ENCODE results near the gene CARM1. TPM values are rescaled to one million over a fixed set of nuclear protein-coding genes. Genes with fewer than 3 reads are reported as not detected.

Gene CARM1
- total RNA-seq, 1 experiment from 2014 or later = 56.2 TPM

DNA sequence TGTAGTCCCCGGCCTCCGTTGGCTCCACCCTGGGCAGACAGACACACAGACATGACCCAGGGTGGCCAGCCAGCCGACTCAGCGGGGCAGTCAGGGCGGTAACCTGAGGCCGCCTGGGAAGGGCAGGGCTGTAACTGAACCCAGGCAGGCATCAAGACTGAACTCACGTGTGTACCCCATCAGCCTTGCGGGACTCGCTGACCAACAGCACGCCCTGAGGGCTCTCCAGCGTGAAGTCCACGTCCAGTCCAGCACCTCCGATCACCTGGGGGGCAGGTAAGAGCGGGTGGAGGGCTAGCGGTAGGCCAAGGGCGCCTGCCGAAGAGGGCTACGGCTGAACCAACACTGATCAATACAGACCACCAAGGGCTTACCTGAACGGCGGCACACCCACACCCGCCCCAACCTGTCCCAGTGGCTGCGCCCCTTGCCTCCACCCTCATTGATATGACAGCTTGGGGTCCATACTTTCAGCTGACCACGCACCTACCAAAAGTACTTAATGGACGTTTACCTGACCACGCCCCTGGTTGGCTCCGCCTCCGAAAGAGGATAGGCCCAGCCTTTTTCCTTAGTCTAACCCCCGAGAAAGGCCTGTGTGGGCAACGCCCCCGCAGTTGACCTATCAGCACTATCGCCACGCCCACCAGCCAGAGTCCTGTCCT is 36.1 kb upstream of the CARM1 start:
- H3K79me2 ChIP-seq (ENCODE audit: low read length) = no peaks in the 10 kb centered on the region
- ChIA-PET CTCF (interaction anchor here (1.0 to 1.6 kb wide), 4 partner anchors 23 to 136 kb away, joined by 4 to 21 read pairs (median 10); partner anchors contain the start of gene DNM2), POLR2A (ENCODE audit: unreplicated experiment) (interaction anchor here (1.1 kb wide), 1 partner anchor 116 kb away, joined by 4 read pairs; no protein-coding TSS in a partner anchor)
- H3K4me3 ChIP-seq (ENCODE audit: low read length) = peak overlapping the region; percentile 69
- TF ChIP-seq EZH2phosphoT487 (IDR thresholded peaks at IDR 0.05; ENCODE audit: borderline replicate concordance, low read length) (no peak), EZH2 (IDR thresholded peaks at IDR 0.05; ENCODE audit: low read length, unreplicated experiment) (no peak)
- TF ChIP-seq, protein P1, sequence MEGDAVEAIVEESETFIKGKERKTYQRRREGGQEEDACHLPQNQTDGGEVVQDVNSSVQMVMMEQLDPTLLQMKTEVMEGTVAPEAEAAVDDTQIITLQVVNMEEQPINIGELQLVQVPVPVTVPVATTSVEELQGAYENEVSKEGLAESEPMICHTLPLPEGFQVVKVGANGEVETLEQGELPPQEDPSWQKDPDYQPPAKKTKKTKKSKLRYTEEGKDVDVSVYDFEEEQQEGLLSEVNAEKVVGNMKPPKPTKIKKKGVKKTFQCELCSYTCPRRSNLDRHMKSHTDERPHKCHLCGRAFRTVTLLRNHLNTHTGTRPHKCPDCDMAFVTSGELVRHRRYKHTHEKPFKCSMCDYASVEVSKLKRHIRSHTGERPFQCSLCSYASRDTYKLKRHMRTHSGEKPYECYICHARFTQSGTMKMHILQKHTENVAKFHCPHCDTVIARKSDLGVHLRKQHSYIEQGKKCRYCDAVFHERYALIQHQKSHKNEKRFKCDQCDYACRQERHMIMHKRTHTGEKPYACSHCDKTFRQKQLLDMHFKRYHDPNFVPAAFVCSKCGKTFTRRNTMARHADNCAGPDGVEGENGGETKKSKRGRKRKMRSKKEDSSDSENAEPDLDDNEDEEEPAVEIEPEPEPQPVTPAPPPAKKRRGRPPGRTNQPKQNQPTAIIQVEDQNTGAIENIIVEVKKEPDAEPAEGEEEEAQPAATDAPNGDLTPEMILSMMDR (conservative IDR thresholded peaks at IDR 0.05; ENCODE audit: low read depth, low read length) = no peak
- H3K9me3 ChIP-seq (ENCODE audit: low read length) = no peaks in the 10 kb centered on the region
- ATAC-seq = peak; percentile 5
- H3K4me2 ChIP-seq (ENCODE audit: low read length) = peak overlapping the region; percentile 81
- H3K36me3 ChIP-seq (ENCODE audit: low read depth, low read length) = peaks cover 21% of the 10 kb centered on the region; the same call in 1 of the 2 replicates
- H3K4me1 ChIP-seq (ENCODE audit: insufficient read depth, low read length) = peaks cover 16% of the 10 kb centered on the region
- H3K27ac ChIP-seq (ENCODE audit: low read length) = peak overlapping the region; percentile 5
- peak overlapping the region; percentile 46 for H3K9ac ChIP-seq (ENCODE audit: low read length)
- TSS peak; percentile 62 for BruUV-seq (replicated peaks)
- 0 out of 2 replicates have a peak overlapping the region, but pooled peaks have one; percentile 13 for H2AFZ ChIP-seq (ENCODE audit: low read length)
- no peaks in the 10 kb centered on the region for H3K27me3 ChIP-seq (ENCODE audit: low read length)
- intact Hi-C loops (cut with micrococcal nuclease) = loop anchor here (1.0 kb wide), 1 partner anchor 118 kb away; no protein-coding TSS in a partner anchor
- no peaks in the 10 kb centered on the region for H3K9me2 ChIP-seq (replicated peaks; ENCODE audit: low read length)
- no peaks in the 10 kb centered on the region for H4K20me1 ChIP-seq (ENCODE audit: low read length)
- DNase-seq = peak; percentile 29
- H3F3A ChIP-seq (ENCODE audit: low read length, unreplicated experiment) = peaks cover 4% of the 10 kb centered on the region

DNA sequence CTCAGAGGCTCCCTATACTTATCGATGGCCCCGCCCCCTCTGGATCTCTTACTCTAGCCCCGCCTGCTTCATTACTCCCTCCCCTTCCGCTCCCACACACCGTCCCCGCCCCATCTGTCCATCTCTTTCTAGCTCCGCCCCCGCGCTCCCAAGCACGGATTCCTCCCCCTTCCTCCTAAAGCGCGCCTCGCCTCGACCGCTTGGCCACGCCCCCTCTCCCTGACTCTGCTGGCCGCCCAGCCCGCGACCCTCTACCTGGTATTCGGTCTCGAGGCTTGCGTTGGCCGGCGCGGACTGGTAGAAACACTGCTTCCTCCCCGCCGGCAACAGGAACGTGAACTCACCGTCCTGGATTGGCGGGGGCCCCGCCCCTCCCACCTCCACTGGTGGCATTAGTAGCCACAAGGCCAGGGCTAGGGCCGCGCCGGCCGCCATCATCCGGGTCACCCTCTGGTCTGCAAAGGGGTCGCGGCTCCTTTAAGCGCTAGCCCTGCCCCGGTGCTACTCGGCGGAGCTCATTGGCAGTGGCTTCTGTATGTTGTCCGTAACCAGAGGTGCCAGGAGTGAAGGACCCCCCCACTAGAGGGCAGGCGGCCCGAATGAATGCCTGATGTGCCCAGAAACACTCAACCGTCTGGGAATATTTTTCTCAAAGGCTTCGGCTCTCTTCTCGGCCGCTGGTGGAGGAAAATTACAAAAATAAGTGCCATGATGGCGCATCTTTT is 35.4 kb upstream of the CARM1 start, which contains the start of gene TMED1:
TSS of gene TMED1 (minus strand) at position 459 of the 725 bp plus-strand sequence. CDS start at position 438, 21 bp downstream.
- H4K20me1 ChIP-seq (ENCODE audit: low read length) = no peaks in the 10 kb centered on the region
- peak within 1 kb of the TSS; percentile 69 for H3K4me3 ChIP-seq (ENCODE audit: low read length)
- no peaks in the 10 kb centered on the region for H3K79me2 ChIP-seq (ENCODE audit: low read length)
- H3K36me3 ChIP-seq (ENCODE audit: low read depth, low read length) = peaks cover 14% of the 10 kb centered on the region; the same call in 1 of the 2 replicates
- peak within 1 kb of the TSS; percentile 89 for H3K9ac ChIP-seq (ENCODE audit: low read length)
- ATAC-seq = peak; percentile 88
- peak within 1 kb of the TSS; percentile 84 for H3K4me2 ChIP-seq (ENCODE audit: low read length)
- peaks cover 16% of the 10 kb centered on the region for H3K4me1 ChIP-seq (ENCODE audit: insufficient read depth, low read length)
- BruUV-seq (replicated peaks) = no TSS peak
- peak; percentile 100 for DNase-seq
- intact Hi-C loops (cut with micrococcal nuclease) = loop anchor here (1.0 to 2.0 kb wide), 4 partner anchors 28 to 183 kb away; partner anchors contain the start of gene CARM1
- H3K27me3 ChIP-seq (ENCODE audit: low read length) = no peaks in the 10 kb centered on the region
- ChIA-PET POLR2A (ENCODE audit: unreplicated experiment) (interaction anchor here (0.5 to 1.2 kb wide), 5 partner anchors 38 to 326 kb away, joined by 3 to 4 read pairs (median 4); no protein-coding TSS in a partner anchor), CTCF (interaction anchor here (0.6 to 1.6 kb wide), 8 partner anchors 19 to 136 kb away, joined by 3 to 25 read pairs (median 10); partner anchors contain the start of genes CARM1 and DNM2)
- peaks cover 4% of the 10 kb centered on the region for H3F3A ChIP-seq (ENCODE audit: low read length, unreplicated experiment)
- TF ChIP-seq EZH2 (IDR thresholded peaks at IDR 0.05; ENCODE audit: low read length, unreplicated experiment) = no peak
- TF ChIP-seq, protein P1 (conservative IDR thresholded peaks at IDR 0.05; ENCODE audit: low read depth, low read length) = peak; percentile 33; the same call in 1 of the 2 replicates
- TF ChIP-seq EZH2phosphoT487 (IDR thresholded peaks at IDR 0.05; ENCODE audit: borderline replicate concordance, low read length) = no peak
- peak within 1 kb of the TSS; percentile 92 for H2AFZ ChIP-seq (ENCODE audit: low read length)
- H3K9me3 ChIP-seq (ENCODE audit: low read length) = no peaks in the 10 kb centered on the region
- H3K27ac ChIP-seq (ENCODE audit: low read length) = peak within 1 kb of the TSS; percentile 81
- H3K9me2 ChIP-seq (replicated peaks; ENCODE audit: low read length) = no peaks in the 10 kb centered on the region
